Suprapubic skin (tissue), 4 donors: ENCODE measurements around the gene KRT76. TPM values are rescaled to one million over a fixed set of nuclear protein-coding genes. Genes with fewer than 3 reads are reported as not detected.

Experiments
- DNase-seq, 2 donors: peaks; one replicate each; pipeline ENCODE4 v3.0.0-alpha.2; 2019; ENCODE audit warnings: low spot score in 2 of 2
- H3K27ac ChIP-seq: fragments of 200-600 bp; sonication (generic); one replicate; pipeline ENCODE4 v1.5.1; 2019
- H3K27me3 ChIP-seq: fragments of 200-600 bp; sonication (generic); one replicate; pipeline ENCODE4 v1.5.1; 2019
- H3K36me3 ChIP-seq: fragments of 200-600 bp; sonication (generic); one replicate; pipeline ENCODE4 v1.5.1; 2019
- H3K4me1 ChIP-seq: fragments of 200-600 bp; sonication (generic); one replicate; pipeline ENCODE4 v1.5.1; 2019
- H3K4me3 ChIP-seq: fragments of 200-600 bp; sonication (generic); one replicate; pipeline ENCODE4 v1.5.1; 2019; ENCODE audit warnings: mild to moderate bottlenecking
- H3K9me3 ChIP-seq: fragments of 200-600 bp; sonication (generic); one replicate; pipeline ENCODE4 v1.5.1; 2019
- EP300 ChIP-seq: sonication (generic); formaldehyde crosslinking; IDR thresholded peaks from one replicate; pipeline ENCODE4 v1.6.1; 2017; ENCODE audit warnings: antibody characterized with exemption
- POLR2A ChIP-seq, 2 donors: fragments of 450-650 bp; IDR thresholded peaks; one replicate each; pipeline ENCODE4 v1.6.1; 2017; ENCODE audit warnings: antibody characterized with exemption in 2 of 2, mild to moderate bottlenecking in 2 of 2, moderate library complexity in 2 of 2
- POLR2AphosphoS5 ChIP-seq, 3 donors: sonication (generic); formaldehyde crosslinking; IDR thresholded peaks; one replicate each; pipeline ENCODE4 v1.6.1; 2017; ENCODE audit warnings: antibody characterized with exemption in 3 of 3
- WGBS: methylation state at CpG from one replicate; pipeline ENCODE4 v1.1.5; 2018; 5-methylcytosine and 5-hydroxymethylcytosine counted together
- total RNA-seq, 4 donors: library from RNA; depleted of rRNA; stranded (reverse); fragments of >200 nt; gene quantifications; one replicate each; pipeline ENCODE4 v1.1.0, GENCODE V29; 2016
- TF ChIP-seq, protein P1 (sequence below), 2 donors: fragments of 200-600 bp in 1 of 2; fragments of 450-650 bp in 1 of 2; sonication (generic) in 1 of 2; IDR thresholded peaks; one replicate each; pipeline ENCODE4 v1.5.1; 2016 to 2019; ENCODE audit warnings: antibody characterized with exemption in 2 of 2, mild to moderate bottlenecking in 1 of 2, moderate library complexity in 1 of 2

KRT76 gene
- total RNA-seq, 4 donors from 2014 or later: not detected

DNA sequence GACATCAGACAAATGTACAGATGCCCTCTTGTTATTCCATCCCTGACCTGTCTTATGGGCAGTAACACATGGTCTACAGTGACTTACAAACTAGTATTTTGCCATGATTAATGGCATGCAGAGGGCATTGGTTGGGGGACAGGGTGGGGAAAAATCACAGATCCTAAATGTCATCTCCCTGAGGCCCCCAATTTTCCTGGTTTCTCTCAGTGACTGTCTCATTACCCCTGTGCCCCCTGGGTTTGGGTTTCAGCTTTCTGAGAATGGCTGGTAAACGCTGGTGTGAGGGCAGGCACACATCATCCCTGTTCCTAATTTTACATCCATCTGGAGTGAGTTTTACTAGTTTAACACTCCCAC, 10.1 kb downstream of the KRT76 start:
- peaks cover 4% of the 10 kb centered on the region for H3K9me3 ChIP-seq
- H3K4me3 ChIP-seq: no peak overlapping the region
- TF ChIP-seq, protein P1, sequence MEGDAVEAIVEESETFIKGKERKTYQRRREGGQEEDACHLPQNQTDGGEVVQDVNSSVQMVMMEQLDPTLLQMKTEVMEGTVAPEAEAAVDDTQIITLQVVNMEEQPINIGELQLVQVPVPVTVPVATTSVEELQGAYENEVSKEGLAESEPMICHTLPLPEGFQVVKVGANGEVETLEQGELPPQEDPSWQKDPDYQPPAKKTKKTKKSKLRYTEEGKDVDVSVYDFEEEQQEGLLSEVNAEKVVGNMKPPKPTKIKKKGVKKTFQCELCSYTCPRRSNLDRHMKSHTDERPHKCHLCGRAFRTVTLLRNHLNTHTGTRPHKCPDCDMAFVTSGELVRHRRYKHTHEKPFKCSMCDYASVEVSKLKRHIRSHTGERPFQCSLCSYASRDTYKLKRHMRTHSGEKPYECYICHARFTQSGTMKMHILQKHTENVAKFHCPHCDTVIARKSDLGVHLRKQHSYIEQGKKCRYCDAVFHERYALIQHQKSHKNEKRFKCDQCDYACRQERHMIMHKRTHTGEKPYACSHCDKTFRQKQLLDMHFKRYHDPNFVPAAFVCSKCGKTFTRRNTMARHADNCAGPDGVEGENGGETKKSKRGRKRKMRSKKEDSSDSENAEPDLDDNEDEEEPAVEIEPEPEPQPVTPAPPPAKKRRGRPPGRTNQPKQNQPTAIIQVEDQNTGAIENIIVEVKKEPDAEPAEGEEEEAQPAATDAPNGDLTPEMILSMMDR (IDR thresholded peaks at IDR 0.05): no peak
- TF ChIP-seq EP300: no peak
- TF ChIP-seq POLR2AphosphoS5 (IDR thresholded peaks at IDR 0.05): no peak
- no peak for TF ChIP-seq POLR2A (IDR thresholded peaks at IDR 0.05)
- no peaks in the 10 kb centered on the region for H3K36me3 ChIP-seq
- no peak overlapping the region for H3K27ac ChIP-seq
- no peaks in the 10 kb centered on the region for H3K27me3 ChIP-seq
- no peaks in the 10 kb centered on the region for H3K4me1 ChIP-seq
- no peak for DNase-seq
- WGBS: 85% methylated on average over 1 of the region's 1 CpG

- no peak for DNase-seq
- WGBS: 93% methylated on average over 5 of the region's 5 CpGs
- H3K27ac ChIP-seq: no peak overlapping the region
Observed at GRCh38 chr12:52766351-52767019, 10.7 kb downstream of the KRT76 start.

GRCh38 chr12:52765702-52766101, 11.4 kb downstream of the KRT76 start:
- no peak for DNase-seq
- 84% methylated on average over 1 of the region's 1 CpG for WGBS
- Histone ChIP-seq H3K4me3 (no peak overlapping the region), H3K4me1 (no peaks in the 10 kb centered on the region), H3K27ac (no peak overlapping the region), H3K27me3 (no peaks in the 10 kb centered on the region), H3K36me3 (no peaks in the 10 kb centered on the region), H3K9me3 (peaks cover 6% of the 10 kb centered on the region)
- no peak for TF ChIP-seq EP300
- TF ChIP-seq, protein P1 (IDR thresholded peaks at IDR 0.05): no peak
- TF ChIP-seq POLR2A (IDR thresholded peaks at IDR 0.05): no peak
- no peak for TF ChIP-seq POLR2AphosphoS5 (IDR thresholded peaks at IDR 0.05)

More at GRCh38 chr12:52766351-52767019, 10.7 kb downstream of the KRT76 start:
- peaks cover 6% of the 10 kb centered on the region for H3K9me3 ChIP-seq
- H3K4me3 ChIP-seq: no peak overlapping the region
- no peaks in the 10 kb centered on the region for H3K36me3 ChIP-seq
- TF ChIP-seq POLR2A (IDR thresholded peaks at IDR 0.05): no peak
- TF ChIP-seq, protein P1 (IDR thresholded peaks at IDR 0.05): no peak
- no peak for TF ChIP-seq POLR2AphosphoS5 (IDR thresholded peaks at IDR 0.05)
- TF ChIP-seq EP300: no peak
- no peaks in the 10 kb centered on the region for H3K4me1 ChIP-seq
- no peaks in the 10 kb centered on the region for H3K27me3 ChIP-seq

DNA sequence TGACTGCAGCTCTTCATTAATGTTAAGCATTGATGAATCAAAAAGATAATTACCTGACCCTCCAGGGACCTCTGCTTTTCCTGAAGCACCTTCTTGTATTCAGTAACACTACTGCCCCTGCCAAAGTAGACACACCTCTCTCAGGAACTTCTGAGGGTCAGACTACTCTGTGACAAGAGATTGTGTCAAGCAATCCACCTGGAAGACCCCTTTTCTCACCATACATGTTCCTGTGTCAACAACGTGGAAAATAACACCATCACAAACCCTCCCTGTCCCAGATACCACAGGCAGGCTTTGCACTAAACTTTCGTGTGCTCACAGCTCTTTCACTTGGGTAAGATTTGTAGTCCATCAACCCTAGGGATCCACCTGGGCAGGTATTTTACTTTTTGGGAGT, 13.2 kb downstream of the KRT76 start:
- TF ChIP-seq EP300 (no peak), POLR2AphosphoS5 (IDR thresholded peaks at IDR 0.05) (no peak), POLR2A (IDR thresholded peaks at IDR 0.05) (no peak)
- no peak overlapping the region for H3K27ac ChIP-seq
- no peaks in the 10 kb centered on the region for H3K36me3 ChIP-seq
- 74% methylated on average over 2 of the region's 2 CpGs for WGBS
- H3K27me3 ChIP-seq: no peaks in the 10 kb centered on the region
- H3K4me3 ChIP-seq: no peak overlapping the region
- no peaks in the 10 kb centered on the region for H3K4me1 ChIP-seq
- peaks cover 12% of the 10 kb centered on the region for H3K9me3 ChIP-seq
- DNase-seq: no peak

- TF ChIP-seq POLR2AphosphoS5 (IDR thresholded peaks at IDR 0.05) (no peak), POLR2A (IDR thresholded peaks at IDR 0.05) (no peak), EP300 (no peak)
- TF ChIP-seq, protein P1 (IDR thresholded peaks at IDR 0.05): no peak
- Histone ChIP-seq H3K36me3 (no peaks in the 10 kb centered on the region), H3K4me3 (no peak overlapping the region), H3K27ac (no peak overlapping the region), H3K27me3 (peaks cover 4% of the 10 kb centered on the region), H3K9me3 (peaks cover 12% of the 10 kb centered on the region), H3K4me1 (no peaks in the 10 kb centered on the region)
- WGBS: 81% methylated on average over 9 of the region's 9 CpGs
- no peak for DNase-seq
Observed at GRCh38 chr12:52763036-52763659, 14.0 kb downstream of the KRT76 start.
